CD4-positive, alpha-beta T cell treated with Interleukin-15 for 4 hours (primary cell): ENCODE results near the gene PAFAH2.

Experiments used
- DNase-seq: peaks from one replicate; pipeline ENCODE4 v3.0.0-alpha.2; 2020; ENCODE audit warnings: low spot score

PAFAH2 gene

GRCh38 chr1:26031196-26031595 lies 33.3 kb upstream of the PAFAH2 start:
- DNase-seq: no peak

GRCh38 chr1:26029864-26030481 lies 32.1 kb upstream of the PAFAH2 start:
- DNase-seq: no peak

GRCh38 chr1:26029054-26029863 lies 31.4 kb upstream of the PAFAH2 start:
- no peak for DNase-seq

GRCh38 chr1:26028490-26028980 lies 30.7 kb upstream of the PAFAH2 start:
- DNase-seq: no peak

GRCh38 chr1:26027716-26028489 lies 30.0 kb upstream of the PAFAH2 start:
- no peak for DNase-seq

- DNase-seq: no peak
Observed at GRCh38 chr1:26025517-26025916, 27.7 kb upstream of the PAFAH2 start.

- DNase-seq: no peak
Observed at GRCh38 chr1:26025060-26025459, 27.2 kb upstream of the PAFAH2 start.

GRCh38 chr1:26023826-26024225 lies 26.0 kb upstream of the PAFAH2 start:
- DNase-seq: no peak

- no peak for DNase-seq
Observed at GRCh38 chr1:26023009-26023408, 25.1 kb upstream of the PAFAH2 start.

- DNase-seq: no peak
Observed at GRCh38 chr1:26022404-26022779, 24.5 kb upstream of the PAFAH2 start.

GRCh38 chr1:26021647-26022403 lies 24.0 kb upstream of the PAFAH2 start, which contains the start of gene EXTL1:
Gene EXTL1 (plus strand): TSS chr1:26021775. CDS start chr1:26022647, 872 bp downstream.
- DNase-seq: no peak

GRCh38 chr1:26020941-26021646 lies 23.2 kb upstream of the PAFAH2 start:
- DNase-seq: no peak

- DNase-seq: no peak
Observed at GRCh38 chr1:26020330-26020768, 22.5 kb upstream of the PAFAH2 start.

GRCh38 chr1:26019641-26020315 lies 21.9 kb upstream of the PAFAH2 start:
- DNase-seq: no peak

- no peak for DNase-seq
Observed at GRCh38 chr1:26017606-26018005, 19.7 kb upstream of the PAFAH2 start.

- no peak for DNase-seq
Observed at GRCh38 chr1:26016953-26017545, 19.2 kb upstream of the PAFAH2 start.

GRCh38 chr1:26016258-26016952 lies 18.5 kb upstream of the PAFAH2 start:
- no peak for DNase-seq

GRCh38 chr1:26015358-26015757 lies 17.5 kb upstream of the PAFAH2 start:
- no peak for DNase-seq

GRCh38 chr1:26014179-26014578 lies 16.3 kb upstream of the PAFAH2 start:
- no peak for DNase-seq

GRCh38 chr1:26012864-26013263 lies 15.0 kb upstream of the PAFAH2 start:
- DNase-seq: no peak
